ENCODE measurements around the gene FGF2. TPM values are rescaled to one million over a fixed set of nuclear protein-coding genes. Genes with fewer than 3 reads are reported as not detected.
A peak's percentile ranks its signal among the peaks of the same experiment; 100 is the strongest.

Gene FGF2
- total RNA-seq, 1 donor, result 86.5 TPM

GRCh38 chr4:122815248-122815647, 11.4 kb upstream of the FGF2 start:
- H3K36me3 ChIP-seq (ENCODE audit: insufficient read depth, low read length), result no peaks in the 10 kb centered on the region
- TF ChIP-seq, protein P1, sequence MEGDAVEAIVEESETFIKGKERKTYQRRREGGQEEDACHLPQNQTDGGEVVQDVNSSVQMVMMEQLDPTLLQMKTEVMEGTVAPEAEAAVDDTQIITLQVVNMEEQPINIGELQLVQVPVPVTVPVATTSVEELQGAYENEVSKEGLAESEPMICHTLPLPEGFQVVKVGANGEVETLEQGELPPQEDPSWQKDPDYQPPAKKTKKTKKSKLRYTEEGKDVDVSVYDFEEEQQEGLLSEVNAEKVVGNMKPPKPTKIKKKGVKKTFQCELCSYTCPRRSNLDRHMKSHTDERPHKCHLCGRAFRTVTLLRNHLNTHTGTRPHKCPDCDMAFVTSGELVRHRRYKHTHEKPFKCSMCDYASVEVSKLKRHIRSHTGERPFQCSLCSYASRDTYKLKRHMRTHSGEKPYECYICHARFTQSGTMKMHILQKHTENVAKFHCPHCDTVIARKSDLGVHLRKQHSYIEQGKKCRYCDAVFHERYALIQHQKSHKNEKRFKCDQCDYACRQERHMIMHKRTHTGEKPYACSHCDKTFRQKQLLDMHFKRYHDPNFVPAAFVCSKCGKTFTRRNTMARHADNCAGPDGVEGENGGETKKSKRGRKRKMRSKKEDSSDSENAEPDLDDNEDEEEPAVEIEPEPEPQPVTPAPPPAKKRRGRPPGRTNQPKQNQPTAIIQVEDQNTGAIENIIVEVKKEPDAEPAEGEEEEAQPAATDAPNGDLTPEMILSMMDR (IDR thresholded peaks at IDR 0.05; ENCODE audit: extremely low read depth, low read depth, low read length), result no peak
- H2AFZ ChIP-seq (ENCODE audit: low read length), result no peak overlapping the region
- H3K4me2 ChIP-seq (ENCODE audit: insufficient read depth, low read length), result no peak overlapping the region
- peaks cover 10% of the 10 kb centered on the region for H3K4me1 ChIP-seq (ENCODE audit: insufficient read depth, low read length)
- no peaks in the 10 kb centered on the region for H3K9me3 ChIP-seq (ENCODE audit: low read depth, low read length)
- H3K79me2 ChIP-seq (ENCODE audit: insufficient read depth, low read length), result no peaks in the 10 kb centered on the region
- no peaks in the 10 kb centered on the region for H3K27me3 ChIP-seq (ENCODE audit: insufficient read depth, low read length)
- no peak overlapping the region for H3K4me3 ChIP-seq (ENCODE audit: insufficient read depth, low read length)
- H3K27ac ChIP-seq (ENCODE audit: low read depth, low read length), result no peak overlapping the region
- DNase-seq (ENCODE audit: insufficient read length, low spot score, missing footprints), result no peak
- no peaks in the 10 kb centered on the region for H4K20me1 ChIP-seq (ENCODE audit: insufficient read depth, low read length)

GRCh38 chr4:122816476-122816875, 10.2 kb upstream of the FGF2 start:
- TF ChIP-seq, protein P1 (IDR thresholded peaks at IDR 0.05; ENCODE audit: extremely low read depth, low read depth, low read length), result no peak

DNA sequence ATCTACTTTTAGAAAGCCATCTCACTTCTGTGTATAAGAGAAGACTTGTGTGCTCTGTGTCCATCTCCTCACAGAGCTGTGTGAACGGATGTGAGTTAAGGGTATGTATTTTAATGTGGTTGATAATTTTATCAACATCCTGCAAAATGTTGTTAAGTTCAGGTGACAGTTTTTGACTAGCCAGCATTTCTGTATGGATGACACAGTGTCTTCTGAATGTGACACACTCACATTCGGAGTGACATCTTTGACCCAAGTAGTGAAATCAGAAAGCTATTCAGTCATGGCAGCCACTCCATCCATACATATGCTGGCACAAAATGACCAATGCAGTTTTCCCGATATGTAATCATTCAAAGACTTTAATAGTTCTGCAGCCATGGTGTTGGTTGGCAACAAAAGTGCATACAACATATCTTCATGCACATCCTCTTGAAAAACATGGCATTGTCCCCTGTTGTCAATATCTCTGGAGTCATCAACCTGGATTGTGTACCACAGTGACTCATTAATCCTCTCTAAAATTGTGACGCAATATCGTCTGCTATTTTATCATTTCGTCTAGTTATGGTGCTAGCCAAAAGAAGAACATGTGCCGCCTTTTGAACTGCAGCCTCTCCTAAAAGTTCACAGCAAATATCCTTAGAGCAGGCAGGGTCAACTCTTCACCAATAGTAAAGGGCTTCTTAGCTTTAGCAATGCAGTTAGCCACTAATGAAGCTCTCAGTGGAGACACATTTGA, 6.8 kb upstream of the FGF2 start:
- Histone ChIP-seq H3K4me1 (ENCODE audit: insufficient read depth, low read length) (peaks cover 17% of the 10 kb centered on the region), H3K27ac (ENCODE audit: low read depth, low read length) (no peak overlapping the region), H3K9me3 (ENCODE audit: low read depth, low read length) (no peaks in the 10 kb centered on the region), H2AFZ (ENCODE audit: low read length) (no peak overlapping the region), H3K79me2 (ENCODE audit: insufficient read depth, low read length) (no peaks in the 10 kb centered on the region), H4K20me1 (ENCODE audit: insufficient read depth, low read length) (no peaks in the 10 kb centered on the region), H3K4me3 (ENCODE audit: insufficient read depth, low read length) (no peak overlapping the region), H3K4me2 (ENCODE audit: insufficient read depth, low read length) (no peak overlapping the region), H3K36me3 (ENCODE audit: insufficient read depth, low read length) (no peaks in the 10 kb centered on the region), H3K27me3 (ENCODE audit: insufficient read depth, low read length) (no peaks in the 10 kb centered on the region)
- peak; percentile 21 for DNase-seq (ENCODE audit: insufficient read length, low spot score, missing footprints)
- TF ChIP-seq, protein P1 (IDR thresholded peaks at IDR 0.05; ENCODE audit: extremely low read depth, low read depth, low read length), result no peak

More at GRCh38 chr4:122816476-122816875, 10.2 kb upstream of the FGF2 start:
- DNase-seq (ENCODE audit: insufficient read length, low spot score, missing footprints), result no peak
- no peak overlapping the region for H2AFZ ChIP-seq (ENCODE audit: low read length)
- H3K27me3 ChIP-seq (ENCODE audit: insufficient read depth, low read length), result no peaks in the 10 kb centered on the region
- peaks cover 6% of the 10 kb centered on the region for H3K4me1 ChIP-seq (ENCODE audit: insufficient read depth, low read length)
- H3K9me3 ChIP-seq (ENCODE audit: low read depth, low read length), result no peaks in the 10 kb centered on the region
- no peaks in the 10 kb centered on the region for H3K79me2 ChIP-seq (ENCODE audit: insufficient read depth, low read length)
- H4K20me1 ChIP-seq (ENCODE audit: insufficient read depth, low read length), result no peaks in the 10 kb centered on the region
- H3K36me3 ChIP-seq (ENCODE audit: insufficient read depth, low read length), result no peaks in the 10 kb centered on the region
- no peak overlapping the region for H3K27ac ChIP-seq (ENCODE audit: low read depth, low read length)
- H3K4me2 ChIP-seq (ENCODE audit: insufficient read depth, low read length), result no peak overlapping the region
- no peak overlapping the region for H3K4me3 ChIP-seq (ENCODE audit: insufficient read depth, low read length)

GRCh38 chr4:122821092-122821491, 5.5 kb upstream of the FGF2 start:
- Histone ChIP-seq H3K4me1 (ENCODE audit: insufficient read depth, low read length) (peaks cover 25% of the 10 kb centered on the region), H3K79me2 (ENCODE audit: insufficient read depth, low read length) (no peaks in the 10 kb centered on the region), H3K4me3 (ENCODE audit: insufficient read depth, low read length) (no peak overlapping the region), H3K27ac (ENCODE audit: low read depth, low read length) (no peak overlapping the region), H3K27me3 (ENCODE audit: insufficient read depth, low read length) (no peaks in the 10 kb centered on the region), H3K4me2 (ENCODE audit: insufficient read depth, low read length) (no peak overlapping the region), H4K20me1 (ENCODE audit: insufficient read depth, low read length) (no peaks in the 10 kb centered on the region), H2AFZ (ENCODE audit: low read length) (peak overlapping the region; percentile 47), H3K36me3 (ENCODE audit: insufficient read depth, low read length) (no peaks in the 10 kb centered on the region), H3K9me3 (ENCODE audit: low read depth, low read length) (no peaks in the 10 kb centered on the region)
- TF ChIP-seq, protein P1 (IDR thresholded peaks at IDR 0.05; ENCODE audit: extremely low read depth, low read depth, low read length), result no peak
- DNase-seq (ENCODE audit: insufficient read length, low spot score, missing footprints), result no peak
